HepG2 (cell line): ENCODE data around the gene RPS6KL1. TPM values are rescaled to one million over a fixed set of nuclear protein-coding genes. Genes with fewer than 3 reads are reported as not detected.

Experiments
- CBX1 ChIP-seq: IDR thresholded peaks from one replicate; pipeline ENCODE4 v1.6.1; 2016; ENCODE audit warnings: antibody characterized with exemption, low read depth
- CCDC6 ChIP-seq: sonication (generic); formaldehyde crosslinking; IDR thresholded peaks from 2 replicates; pipeline ENCODE4 v1.8.1; 2022; ENCODE audit warnings: mild to moderate bottlenecking, missing genetic modification reagents, moderate library complexity
- CREM ChIP-seq, 2 experiments: sonication (generic) in 1 of 2; formaldehyde crosslinking in 1 of 2; IDR thresholded peaks; 2 replicates each; pipeline versions ENCODE4 v1.4.0 to v1.6.1; 2016 to 2020; ENCODE audit warnings: antibody characterized with exemption in 1 of 2, mild to moderate bottlenecking in 1 of 2, missing genetic modification reagents in 1 of 2
- DNMT3B ChIP-seq: conservative IDR thresholded peaks from 2 replicates; pipeline ENCODE4 v1.6.1; 2016; ENCODE audit warnings: missing biosample characterization, control low read depth
- GATAD1 ChIP-seq: IDR thresholded peaks from 2 replicates; pipeline ENCODE4 v1.6.1; 2016; ENCODE audit warnings: missing genetic modification reagents, missing compliant biosample characterization
- MTA3 ChIP-seq: sonication (generic); formaldehyde crosslinking; IDR thresholded peaks from 2 replicates; pipeline ENCODE4 v1.4.0; 2020; ENCODE audit warnings: missing genetic modification reagents
- NFIC ChIP-seq: IDR thresholded peaks from 2 replicates; pipeline ENCODE4 v1.6.1; 2012; ENCODE audit warnings: mild to moderate bottlenecking, low read length, inconsistent platforms
- NR2F2 ChIP-seq: IDR thresholded peaks from 2 replicates; pipeline ENCODE4 v1.6.1; 2012; ENCODE audit warnings: low read depth, inconsistent platforms, borderline replicate concordance
- RNF2 ChIP-seq: fragments of 450-650 bp; conservative IDR thresholded peaks from 2 replicates; pipeline ENCODE4 v1.6.1; 2016; ENCODE audit warnings: low read depth
- SKI ChIP-seq: fragments of 450-650 bp; IDR thresholded peaks from one replicate; pipeline ENCODE4 v1.6.1; 2018; ENCODE audit warnings: mild to moderate bottlenecking; ENCODE audit not compliant: partially characterized antibody
- SP5 ChIP-seq: IDR thresholded peaks from 2 replicates; pipeline ENCODE4 v1.6.1; 2016; ENCODE audit warnings: low read depth, borderline replicate concordance
- SRF ChIP-seq: IDR thresholded peaks from 2 replicates; pipeline ENCODE4 v1.6.1; 2011; ENCODE audit warnings: mild to moderate bottlenecking, low read depth, low read length, moderate library complexity
- STAT5B ChIP-seq: sonication (generic); formaldehyde crosslinking; IDR thresholded peaks from 2 replicates; pipeline ENCODE4 v1.4.0; 2020; ENCODE audit warnings: missing genetic modification reagents
- TBX3 ChIP-seq: fragments of 450-650 bp; IDR thresholded peaks from 2 replicates; pipeline ENCODE4 v1.6.1; 2017; ENCODE audit warnings: antibody characterized with exemption, mild to moderate bottlenecking, inconsistent platforms, borderline replicate concordance
- YEATS4 ChIP-seq: sonication (generic); formaldehyde crosslinking; IDR thresholded peaks from 2 replicates; pipeline ENCODE4 v1.4.0; 2020; ENCODE audit warnings: missing genetic modification reagents, borderline replicate concordance
- ZBTB14 ChIP-seq: sonication (generic); formaldehyde crosslinking; IDR thresholded peaks from 2 replicates; pipeline ENCODE4 v1.4.0; 2020; ENCODE audit warnings: missing genetic modification reagents
- ZBTB4 ChIP-seq: sonication (generic); formaldehyde crosslinking; IDR thresholded peaks from 2 replicates; pipeline ENCODE4 v1.4.0; 2020; ENCODE audit warnings: missing genetic modification reagents, mild to moderate bottlenecking, borderline replicate concordance
- ZFAT ChIP-seq: sonication (generic); formaldehyde crosslinking; conservative IDR thresholded peaks from 2 replicates; pipeline ENCODE4 v1.8.1; 2023; ENCODE audit warnings: missing genetic modification reagents, inconsistent platforms
- ZNF143 ChIP-seq: sonication (generic); formaldehyde crosslinking; IDR thresholded peaks from 2 replicates; pipeline ENCODE4 v1.4.0; 2020; ENCODE audit warnings: missing genetic modification reagents
- ZNF274 ChIP-seq: sonication (generic); formaldehyde crosslinking; IDR thresholded peaks from 2 replicates; pipeline ENCODE4 v1.5.1; 2020; ENCODE audit warnings: mild to moderate bottlenecking, missing genetic modification reagents
- ZNF333 ChIP-seq: sonication (generic); formaldehyde crosslinking; IDR thresholded peaks from 2 replicates; pipeline ENCODE4 v1.4.0; 2020; ENCODE audit warnings: mild to moderate bottlenecking, missing genetic modification reagents, borderline replicate concordance
- ZNF776 ChIP-seq: sonication (generic); formaldehyde crosslinking; IDR thresholded peaks from 2 replicates; pipeline ENCODE4 v1.4.0; 2020; ENCODE audit warnings: mild to moderate bottlenecking, missing genetic modification reagents
- ZSCAN29 ChIP-seq: sonication (generic); formaldehyde crosslinking; conservative IDR thresholded peaks from 2 replicates; pipeline ENCODE4 v1.4.0; 2020; ENCODE audit warnings: mild to moderate bottlenecking, missing genetic modification reagents
- polyA plus RNA-seq, 8 experiments: library from polyadenylated mRNA; depleted of rRNA in 3 of 8; stranded (reverse) in 7 of 8; unstranded in 1 of 8; fragments of >200 nt; fragmentation: Illumina TruSeq in 4 of 8; extraction: Trizol in 4 of 8; gene quantifications; 2 replicates each; pipeline versions ENCODE4 v1.2.1 to v1.2.3, GENCODE V29; 2011 to 2016; ENCODE audit warnings: low read depth in 4 of 8, missing spikeins in 1 of 8, mixed read lengths in 1 of 8; ENCODE audit not compliant: insufficient read depth in 1 of 8
- total RNA-seq, 5 experiments: library from RNA; depleted of rRNA; stranded (reverse); fragments of >200 nt; fragmentation: Illumina TruSeq; extraction: Trizol; gene quantifications; 2 replicates each; pipeline ENCODE4 v1.2.3, GENCODE V29; 2016; ENCODE audit warnings: low read depth in 1 of 5
- TF ChIP-seq, protein P1 (sequence below): sonication (generic); formaldehyde crosslinking; IDR thresholded peaks from 2 replicates; pipeline ENCODE4 v1.8.0; 2022; ENCODE audit warnings: missing genetic modification reagents, low read depth, mild to moderate bottlenecking, borderline replicate concordance
- TF ChIP-seq, protein P2 (sequence below): sonication (generic); formaldehyde crosslinking; IDR thresholded peaks from 2 replicates; pipeline ENCODE4 v1.4.0; 2020; ENCODE audit warnings: missing genetic modification reagents; ENCODE audit errors: not compliant biosample characterization

The RPS6KL1 gene
- total and polyA plus RNA-seq, 2 of the 13 experiments (the other 11 are each of a cell fraction or from before 2014, with no cell fraction given): 6.5 to 11.5 TPM

DNA sequence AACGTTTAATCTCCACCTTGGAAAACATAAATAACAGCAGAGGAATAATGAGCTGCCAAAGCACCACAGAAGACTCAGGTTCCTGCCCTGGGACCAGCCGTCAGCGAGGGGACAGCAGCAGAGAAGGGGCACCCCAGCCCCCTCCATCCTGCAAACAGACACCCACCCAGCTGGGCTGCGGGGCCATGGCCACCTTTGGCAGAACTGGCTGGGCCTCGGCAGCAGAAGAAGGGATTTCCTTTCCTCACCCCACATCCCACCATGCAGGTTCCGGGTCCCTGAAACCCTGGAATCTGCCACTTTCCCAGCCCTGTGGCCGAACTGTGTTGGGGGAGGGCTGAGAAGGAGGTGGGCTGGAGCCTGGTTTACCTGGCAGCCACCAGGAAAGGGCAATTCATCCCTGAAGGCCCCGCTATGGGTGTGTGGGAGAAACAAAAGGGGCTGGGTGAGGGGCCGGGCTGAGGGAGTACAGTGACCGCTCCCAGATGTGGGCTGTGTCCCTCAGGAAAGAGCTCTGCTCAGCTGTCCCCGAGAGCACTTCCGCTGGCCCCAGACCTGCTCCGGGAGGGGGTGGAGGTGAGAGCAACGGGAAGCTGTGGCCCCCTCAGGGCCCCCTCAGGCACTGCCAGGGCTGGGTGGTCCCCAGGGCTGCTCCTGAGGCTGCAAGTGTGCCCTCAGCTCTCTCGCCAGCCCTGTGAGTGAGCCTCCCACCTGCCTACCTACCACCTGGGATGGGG lies 28.6 kb upstream of the RPS6KL1 start (continued):
- TF ChIP-seq, protein P1, sequence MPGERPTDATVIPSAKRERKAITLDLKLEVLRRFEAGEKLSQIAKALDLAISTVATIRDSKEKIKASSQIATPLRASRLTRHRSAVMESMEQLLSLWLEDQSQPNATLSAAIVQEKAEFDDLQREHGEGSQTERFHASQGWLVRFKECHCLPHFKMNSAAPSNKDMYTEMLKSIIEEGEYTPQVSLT (CRISPR knock-in tag): peak; percentile 14; the same call in 1 of the 2 replicates
- TF ChIP-seq ZBTB4 (CRISPR knock-in tag) (0 out of 2 replicates have a peak, but pooled peaks have one; percentile 21), ZBTB14 (CRISPR knock-in tag) (no peak), CBX1 (no peak), STAT5B (no peak), MTA3 (no peak), SKI (no peak), ZNF143 (CRISPR knock-in tag) (no peak), YEATS4 (no peak; the same call in 1 of the 2 replicates), NFIC (no peak), RNF2 (no peak), ZSCAN29 (no peak), GATAD1 (no peak), ZFAT (CRISPR knock-in tag) (no peak), CCDC6 (CRISPR knock-in tag) (no peak), TBX3 (no peak), CREM (IDR thresholded peaks at IDR 0.05) (no peak), CREM (CRISPR knock-in tag; IDR thresholded peaks at IDR 0.05) (no peak), SP5 (CRISPR knock-in tag) (no peak), ZNF274 (CRISPR knock-in tag) (no peak), ZNF333 (CRISPR knock-in tag) (no peak), ZNF776 (CRISPR knock-in tag) (no peak), NR2F2 (no peak; the same call in 1 of the 2 replicates), SRF (no peak), DNMT3B (CRISPR knock-in tag) (no peak)
- TF ChIP-seq, protein P2, sequence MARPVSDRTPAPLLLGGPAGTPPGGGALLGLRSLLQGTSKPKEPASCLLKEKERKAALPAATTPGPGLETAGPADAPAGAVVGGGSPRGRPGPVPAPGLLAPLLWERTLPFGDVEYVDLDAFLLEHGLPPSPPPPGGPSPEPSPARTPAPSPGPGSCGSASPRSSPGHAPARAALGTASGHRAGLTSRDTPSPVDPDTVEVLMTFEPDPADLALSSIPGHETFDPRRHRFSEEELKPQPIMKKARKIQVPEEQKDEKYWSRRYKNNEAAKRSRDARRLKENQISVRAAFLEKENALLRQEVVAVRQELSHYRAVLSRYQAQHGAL (CRISPR knock-in tag): no peak
